Ishikawa (cell line): ENCODE measurements around the gene ALKBH7.

Experiments used
- CEBPB ChIP-seq: IDR thresholded peaks from 2 replicates; pipeline ENCODE4 v1.6.1; 2012
- CREB1 ChIP-seq: IDR thresholded peaks from 2 replicates; pipeline ENCODE4 v1.6.1; 2012; ENCODE audit warnings: low read depth
- EGR1 ChIP-seq: IDR thresholded peaks from 2 replicates; pipeline ENCODE4 v1.6.1; 2012
- EP300 ChIP-seq: IDR thresholded peaks from 2 replicates; pipeline ENCODE4 v1.6.1; 2012; ENCODE audit warnings: borderline replicate concordance
- FOXM1 ChIP-seq: IDR thresholded peaks from 2 replicates; pipeline ENCODE4 v1.6.1; 2012; ENCODE audit warnings: low read depth, borderline replicate concordance
- MAX ChIP-seq: IDR thresholded peaks from 2 replicates; pipeline ENCODE4 v1.6.1; 2012
- NFIC ChIP-seq: IDR thresholded peaks from 2 replicates; pipeline ENCODE4 v1.6.1; 2012
- RAD21 ChIP-seq: IDR thresholded peaks from 2 replicates; pipeline ENCODE4 v1.6.1; 2012; ENCODE audit warnings: low read depth
- REST ChIP-seq: IDR thresholded peaks from 2 replicates; pipeline ENCODE4 v1.6.1; 2012; ENCODE audit warnings: low read depth, mild to moderate bottlenecking
- TAF1 ChIP-seq: IDR thresholded peaks from 2 replicates; pipeline ENCODE4 v1.6.1; 2012; ENCODE audit warnings: low read depth, mild to moderate bottlenecking
- TCF12 ChIP-seq: IDR thresholded peaks from 2 replicates; pipeline ENCODE4 v1.6.1; 2012; ENCODE audit warnings: low read depth
- TEAD4 ChIP-seq: IDR thresholded peaks from 2 replicates; pipeline ENCODE4 v1.6.1; 2012
- USF1 ChIP-seq: IDR thresholded peaks from 2 replicates; pipeline ENCODE4 v1.6.1; 2012
- YY1 ChIP-seq: IDR thresholded peaks from 2 replicates; pipeline ENCODE4 v1.6.1; 2012; ENCODE audit warnings: low read depth
- ZBTB7A ChIP-seq: IDR thresholded peaks from 2 replicates; pipeline ENCODE4 v1.6.1; 2012; ENCODE audit warnings: low read depth

The ALKBH7 gene

GRCh38 chr19:6334490-6335285 lies 37.9 kb upstream of the ALKBH7 start:
- TF ChIP-seq FOXM1 (no peak), CREB1 (no peak), TEAD4 (no peak), TCF12 (no peak), USF1 (no peak), YY1 (no peak), EP300 (no peak), MAX (no peak)

- no peak for TF ChIP-seq TCF12
- TF ChIP-seq USF1, result no peak
- TF ChIP-seq NFIC, result no peak
- TF ChIP-seq MAX, result no peak
- no peak for TF ChIP-seq EP300
- no peak for TF ChIP-seq CEBPB
- no peak for TF ChIP-seq CREB1
- TF ChIP-seq TEAD4, result no peak
- no peak for TF ChIP-seq YY1
- TF ChIP-seq ZBTB7A, result no peak
- TF ChIP-seq FOXM1, result no peak
- TF ChIP-seq EGR1, result no peak
- no peak for TF ChIP-seq TAF1
- no peak for TF ChIP-seq REST
- TF ChIP-seq RAD21, result no peak
These were observed 31.9 kb upstream of the ALKBH7 start for GRCh38 chr19:6340493-6341201.

GRCh38 chr19:6343462-6343861 lies 29.1 kb upstream of the ALKBH7 start:
- TF ChIP-seq CREB1, result no peak
- peak; percentile 63 for TF ChIP-seq USF1

- no peak for TF ChIP-seq CREB1
- TF ChIP-seq TEAD4, result no peak
- TF ChIP-seq USF1, result no peak
- no peak for TF ChIP-seq TCF12
- no peak for TF ChIP-seq MAX
- TF ChIP-seq FOXM1, result no peak
- TF ChIP-seq RAD21, result no peak
- no peak for TF ChIP-seq EGR1
- no peak for TF ChIP-seq ZBTB7A
- no peak for TF ChIP-seq CEBPB
- TF ChIP-seq YY1, result no peak
- no peak for TF ChIP-seq REST
- TF ChIP-seq TAF1, result no peak
- TF ChIP-seq EP300, result no peak
- no peak for TF ChIP-seq NFIC
These were observed 21.9 kb upstream of the ALKBH7 start for GRCh38 chr19:6350688-6351087.
